Urinary bladder (tissue), 4 donors: ENCODE data around the gene TMEM87B. TPM values are rescaled to one million over a fixed set of nuclear protein-coding genes. Genes with fewer than 3 reads are reported as not detected.

Experiments used
- DNase-seq: peaks from one replicate; pipeline ENCODE4 v3.0.0-alpha.2; 2015; ENCODE audit errors: extremely low spot score
- H3K27ac ChIP-seq: one replicate; pipeline ENCODE4 v1.5.1; 2013; ENCODE audit warnings: low read depth, mild to moderate bottlenecking, moderate library complexity
- H3K36me3 ChIP-seq: one replicate; pipeline ENCODE4 v1.6.1; 2013; ENCODE audit warnings: mild to moderate bottlenecking, moderate library complexity; ENCODE audit not compliant: insufficient read depth
- H3K4me1 ChIP-seq: one replicate; pipeline ENCODE4 v1.6.1; 2013; ENCODE audit warnings: mild to moderate bottlenecking, moderate library complexity; ENCODE audit not compliant: insufficient read depth
- H3K4me3 ChIP-seq: one replicate; pipeline ENCODE4 v1.5.1; 2013; ENCODE audit warnings: low read depth, low read length
- WGBS: extraction: QIAGEN DNeasy Blood & Tissue Kit; methylation state at CpG from one replicate; pipeline ENCODE4 v1.1.7; 2013; 5-methylcytosine and 5-hydroxymethylcytosine counted together
- polyA plus RNA-seq: library from polyadenylated mRNA; stranded (reverse); fragments of 200-250 nt; gene quantifications from one replicate; pipeline ENCODE4 v1.2.3, GENCODE V29; 2013
- total RNA-seq: library from RNA; depleted of rRNA; stranded (reverse); fragments of >200 nt; gene quantifications from one replicate; pipeline ENCODE4 v1.2.3, GENCODE V29; 2014
- donor health status: healthy with polysubstance abuse.
- donor health status: healthy.

TMEM87B gene
- total and polyA plus RNA-seq, 2 donors: 13.5 to 44.3 TPM

DNA sequence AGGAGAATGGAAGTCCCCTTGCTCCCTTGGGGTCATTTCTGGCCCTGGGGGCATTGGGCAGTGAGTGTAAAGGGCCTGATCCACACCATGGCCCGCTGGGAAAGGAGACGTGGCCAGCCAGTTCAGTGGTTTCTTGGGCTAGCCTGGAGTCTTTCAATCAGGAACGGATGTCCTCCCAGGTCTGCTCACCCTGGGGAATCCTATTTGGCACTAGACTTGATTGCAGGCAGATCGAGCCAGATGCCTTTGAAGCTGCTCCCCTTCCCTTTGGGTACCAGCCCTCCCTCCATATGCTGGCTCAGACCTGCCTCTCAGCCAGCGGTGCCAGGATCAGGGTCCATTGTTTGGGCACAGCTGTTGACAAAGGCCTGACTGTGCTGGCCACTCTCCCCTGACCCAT lies 94.1 kb downstream of the TMEM87B start:
- H3K36me3 ChIP-seq: no peaks in the 10 kb centered on the region
- no peaks in the 10 kb centered on the region for H3K4me1 ChIP-seq
- 89% methylated on average over 5 of the region's 5 CpGs for WGBS
- H3K4me3 ChIP-seq: no peak overlapping the region
- no peak for DNase-seq
- no peak overlapping the region for H3K27ac ChIP-seq

DNA sequence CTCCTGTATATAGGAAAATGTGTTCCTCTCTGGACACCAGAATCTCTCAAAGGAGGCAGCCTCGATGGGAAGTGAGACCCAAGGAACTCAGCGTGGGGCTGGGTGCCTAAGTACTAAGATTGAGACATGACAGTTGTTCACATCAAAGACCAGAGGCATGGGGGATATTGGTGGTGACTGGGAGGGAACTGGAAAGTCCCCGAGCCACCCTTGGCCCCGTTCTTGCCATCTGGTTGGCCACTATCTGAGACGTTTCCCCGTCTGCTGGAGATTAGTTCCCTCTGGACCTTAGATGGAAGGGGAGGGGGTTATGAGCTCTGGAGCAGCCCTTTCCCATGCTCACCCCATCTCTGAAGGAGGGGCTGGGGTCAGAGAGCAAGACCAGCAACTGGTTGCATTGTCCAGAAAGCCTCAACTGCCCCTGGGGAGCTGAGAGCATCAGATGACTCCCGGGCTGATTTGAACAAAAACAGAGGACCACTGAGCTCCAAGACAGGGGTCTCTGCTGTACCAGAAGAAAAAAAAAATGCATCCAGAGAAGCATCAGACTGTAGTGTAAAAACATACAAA lies 94.9 kb downstream of the TMEM87B start:
- Histone ChIP-seq H3K36me3 (no peaks in the 10 kb centered on the region), H3K4me1 (no peaks in the 10 kb centered on the region), H3K27ac (no peak overlapping the region), H3K4me3 (no peak overlapping the region)
- 81% methylated on average over 7 of the region's 7 CpGs for WGBS
- DNase-seq: no peak

DNA sequence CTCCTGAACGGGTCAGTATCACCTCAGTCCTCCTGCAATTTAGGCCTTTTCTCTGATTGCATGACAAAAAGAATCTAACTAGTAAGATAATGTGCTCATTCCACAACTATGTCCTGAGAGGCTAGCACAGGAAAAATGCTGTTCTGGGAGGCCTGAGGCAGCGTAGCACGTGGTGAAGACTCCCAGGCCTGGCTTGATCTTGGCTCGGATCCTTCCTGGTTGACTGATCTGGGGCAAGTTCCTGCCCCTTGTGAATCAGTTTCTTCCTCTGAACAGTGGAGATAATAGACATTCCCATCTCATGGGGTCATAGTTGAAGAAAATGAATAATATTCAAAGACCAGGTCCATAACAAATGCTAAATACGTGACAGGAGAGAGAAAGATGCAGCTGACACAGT lies 95.4 kb downstream of the TMEM87B start:
- no peak overlapping the region for H3K27ac ChIP-seq
- no peak for DNase-seq
- H3K4me1 ChIP-seq: no peaks in the 10 kb centered on the region
- no peaks in the 10 kb centered on the region for H3K36me3 ChIP-seq
- 46% methylated on average over 5 of the region's 5 CpGs for WGBS
- no peak overlapping the region for H3K4me3 ChIP-seq

DNA sequence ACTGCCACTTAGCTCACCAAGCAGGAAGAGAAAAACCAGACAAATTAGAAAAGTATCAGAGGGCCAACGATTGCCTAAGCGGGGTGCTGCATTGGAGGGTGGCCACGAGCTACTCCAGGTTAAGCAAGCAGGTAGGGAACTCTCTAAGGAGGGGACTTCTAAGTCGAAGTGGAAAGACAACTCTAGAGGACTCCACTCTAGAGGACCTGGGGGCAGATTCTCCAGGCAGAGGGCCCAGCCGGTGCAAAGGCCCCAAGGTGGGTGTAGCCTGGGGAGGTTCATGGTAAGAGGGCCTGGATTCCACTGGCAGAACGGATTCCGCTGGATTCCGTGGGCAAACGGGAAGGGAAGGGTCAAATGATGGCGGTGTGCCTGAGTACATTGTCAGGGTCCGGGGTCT lies 95.8 kb downstream of the TMEM87B start:
- Histone ChIP-seq H3K36me3 (no peaks in the 10 kb centered on the region), H3K27ac (no peak overlapping the region), H3K4me1 (no peaks in the 10 kb centered on the region), H3K4me3 (no peak overlapping the region)
- no peak for DNase-seq
- 91% methylated on average over 11 of the region's 11 CpGs for WGBS

DNA sequence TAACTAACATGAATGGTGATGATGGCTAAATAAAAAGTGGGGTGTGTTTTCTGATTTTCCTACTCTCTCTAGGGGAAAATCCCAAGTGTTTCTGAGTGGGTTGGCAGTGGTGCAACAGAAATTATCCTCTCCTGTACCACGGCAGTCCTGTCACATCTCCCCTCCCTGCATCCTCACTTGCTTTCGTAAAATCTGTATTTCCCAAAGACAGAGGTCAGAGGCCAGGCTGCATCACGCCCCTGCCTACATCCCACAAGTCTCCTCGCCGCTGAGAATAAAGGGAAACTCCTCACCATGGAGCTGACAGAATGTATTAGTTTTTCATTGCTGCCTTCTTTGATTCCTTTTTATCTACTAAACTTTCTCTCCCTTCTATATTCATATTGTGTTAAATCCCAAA lies 96.2 kb downstream of the TMEM87B start:
- no peaks in the 10 kb centered on the region for H3K36me3 ChIP-seq
- H3K4me1 ChIP-seq: no peaks in the 10 kb centered on the region
- no peak overlapping the region for H3K4me3 ChIP-seq
- no peak for DNase-seq
- 91% methylated on average over 5 of the region's 5 CpGs for WGBS
- no peak overlapping the region for H3K27ac ChIP-seq

DNA sequence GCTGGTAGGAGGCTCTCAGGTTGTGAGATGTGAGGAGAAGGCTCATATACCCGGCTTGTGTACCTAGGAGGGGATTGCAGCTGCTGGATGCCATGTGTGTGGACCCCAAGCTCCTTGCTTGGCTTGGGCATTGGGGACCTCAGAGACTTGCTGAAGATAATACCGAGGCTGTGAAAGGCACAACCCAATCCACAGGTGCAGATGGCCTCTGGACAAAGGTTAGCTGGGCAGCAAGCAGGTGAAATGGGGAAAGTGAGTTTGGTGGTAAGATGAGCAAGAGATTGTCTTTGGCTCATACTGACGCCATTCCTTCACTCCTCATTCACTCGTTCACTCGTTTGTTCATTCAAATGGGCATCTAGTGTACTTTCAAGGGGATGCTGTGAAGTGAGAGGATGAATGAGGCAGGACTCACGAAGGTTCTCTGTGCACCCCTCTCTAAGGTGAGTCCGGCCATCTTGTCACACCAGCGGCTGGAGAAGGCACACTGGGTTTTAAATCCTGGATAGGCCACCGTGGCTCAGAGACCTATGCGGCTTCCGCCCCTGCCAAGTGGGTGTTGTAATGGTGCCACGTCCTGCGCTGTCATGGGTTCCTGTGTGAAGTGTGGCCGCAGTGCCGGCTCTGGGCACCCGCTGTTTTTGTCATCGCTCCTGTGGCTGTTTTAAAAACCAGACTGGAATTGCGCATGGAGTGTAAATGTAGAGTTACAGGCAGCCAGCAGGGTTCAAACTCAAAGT lies 96.8 kb downstream of the TMEM87B start:
- 96% methylated on average over 18 of the region's 18 CpGs for WGBS
- H3K27ac ChIP-seq: no peak overlapping the region

DNA sequence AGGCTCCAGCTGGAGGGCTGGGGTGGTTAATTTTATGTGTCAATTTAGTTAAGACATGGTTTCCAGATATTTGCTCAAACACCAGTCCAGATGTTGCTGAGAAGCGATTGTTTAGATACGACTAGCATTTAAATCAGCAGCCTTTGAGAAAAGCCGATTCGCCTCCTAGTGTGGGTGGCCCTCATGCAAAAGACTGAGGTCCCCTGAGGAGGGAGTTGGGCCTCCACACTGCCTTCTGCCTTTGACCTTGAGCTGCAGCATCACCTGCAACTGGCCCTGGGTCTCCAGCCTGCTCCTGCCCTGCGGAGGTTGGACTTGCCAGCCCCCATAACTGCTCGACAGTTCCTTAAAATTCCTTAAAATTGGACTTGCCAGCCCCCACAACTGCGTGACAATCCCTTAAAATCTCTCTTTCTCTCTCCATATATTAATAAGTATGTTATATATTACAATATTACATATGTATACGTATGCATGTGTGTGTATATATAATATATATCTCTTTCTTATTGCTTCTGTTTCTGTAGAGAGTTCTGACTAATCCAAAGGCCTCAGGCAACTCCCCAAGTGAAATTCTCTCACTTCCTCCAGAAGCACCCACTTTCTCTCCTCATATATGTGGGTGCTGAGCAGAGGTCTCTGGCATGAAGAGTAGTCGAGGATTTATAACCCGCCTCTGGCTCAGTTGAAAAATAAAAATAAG lies 97.6 kb downstream of the TMEM87B start:
- 94% methylated on average over 10 of the region's 10 CpGs for WGBS
- DNase-seq: no peak
- no peaks in the 10 kb centered on the region for H3K4me1 ChIP-seq
- no peak overlapping the region for H3K4me3 ChIP-seq
- H3K36me3 ChIP-seq: no peaks in the 10 kb centered on the region
- no peak overlapping the region for H3K27ac ChIP-seq

More for the DNA sequence above, 96.8 kb downstream of the TMEM87B start:
- Histone ChIP-seq H3K4me1 (no peaks in the 10 kb centered on the region), H3K4me3 (no peak overlapping the region), H3K36me3 (no peaks in the 10 kb centered on the region)
- DNase-seq: no peak

DNA sequence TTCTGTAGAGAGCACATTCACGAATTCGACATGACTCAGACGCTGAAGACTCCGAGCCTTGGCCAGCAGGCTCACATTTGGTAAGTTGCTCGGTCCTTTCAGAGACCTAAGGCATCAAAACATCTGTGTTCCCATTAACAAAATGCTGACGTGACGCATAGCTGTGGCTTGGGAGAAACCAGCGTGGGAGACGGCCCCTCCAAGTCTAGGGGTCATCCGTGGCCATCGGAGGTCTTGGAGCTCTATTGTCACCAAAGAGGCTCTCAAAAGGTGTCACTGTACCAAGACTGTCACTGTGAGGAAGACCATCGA lies 98.1 kb downstream of the TMEM87B start:
- H3K4me1 ChIP-seq: no peaks in the 10 kb centered on the region
- DNase-seq: no peak
- H3K27ac ChIP-seq: no peak overlapping the region
- WGBS: 96% methylated on average over 12 of the region's 12 CpGs
- H3K36me3 ChIP-seq: no peaks in the 10 kb centered on the region
- H3K4me3 ChIP-seq: no peak overlapping the region

DNA sequence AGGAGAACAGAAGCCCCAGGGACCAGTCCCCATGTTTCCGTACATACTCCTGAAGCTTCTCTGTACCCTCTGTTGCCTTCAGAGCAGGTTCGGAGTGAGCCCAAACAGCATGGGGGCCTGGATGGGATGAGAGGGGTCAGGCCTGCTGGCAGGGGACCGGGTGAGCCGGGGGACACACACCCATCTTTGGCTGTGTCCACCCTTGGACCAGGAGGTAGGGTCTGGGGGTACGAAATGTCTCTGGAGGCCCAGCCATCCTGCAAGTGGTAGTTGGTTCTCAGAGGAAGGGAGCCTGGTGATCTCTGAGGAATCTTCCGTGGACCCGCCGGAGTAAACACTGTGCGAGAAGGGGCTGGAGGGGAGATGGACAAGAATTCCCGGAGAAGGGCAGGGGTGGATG lies 98.4 kb downstream of the TMEM87B start:
- Histone ChIP-seq H3K4me1 (no peaks in the 10 kb centered on the region), H3K27ac (no peak overlapping the region), H3K4me3 (no peak overlapping the region), H3K36me3 (no peaks in the 10 kb centered on the region)
- WGBS: 98% methylated on average over 10 of the region's 10 CpGs
- DNase-seq: no peak

DNA sequence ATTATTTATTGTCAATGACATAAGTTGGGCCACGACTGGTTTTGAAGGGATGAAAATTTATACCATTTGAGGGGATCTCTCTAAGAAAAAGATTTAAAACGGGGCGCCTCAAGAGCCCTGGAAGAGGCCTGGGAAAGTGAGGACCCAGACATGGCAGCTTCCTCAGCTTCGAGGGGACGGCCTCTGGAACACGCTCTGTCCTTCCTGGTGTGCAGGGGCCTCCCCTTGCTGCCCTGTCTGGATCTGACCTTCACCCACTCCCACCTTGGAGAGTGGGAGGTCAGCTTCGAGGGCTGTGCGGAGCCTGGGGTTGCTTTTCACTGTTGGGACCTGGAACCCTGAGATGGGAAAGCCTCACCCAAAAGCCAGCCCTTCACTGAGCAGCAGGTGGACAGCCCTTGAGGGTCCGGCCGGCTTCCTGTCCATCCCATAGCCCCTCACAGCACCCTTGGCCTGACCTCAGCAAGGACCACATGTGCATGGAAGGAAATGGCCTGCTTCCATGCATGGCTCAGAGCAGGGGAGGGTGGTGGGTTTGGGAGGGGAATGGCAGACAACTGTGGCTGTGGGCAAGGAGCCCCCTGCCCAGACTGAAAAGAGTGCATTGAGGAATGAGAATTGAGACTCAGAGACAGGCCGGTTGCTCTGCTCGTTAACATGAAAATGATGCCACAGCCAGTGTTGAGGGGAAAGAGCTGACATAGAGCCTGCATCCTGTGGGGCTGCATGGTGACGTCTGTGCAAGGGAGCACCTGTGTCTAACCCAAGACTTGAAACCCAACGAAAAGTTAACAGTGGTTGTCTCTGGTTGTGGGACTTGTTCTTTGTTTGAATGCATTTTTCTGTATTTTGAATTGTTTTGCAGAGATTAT lies 99.4 kb downstream of the TMEM87B start:
- 86% methylated on average over 14 of the region's 14 CpGs for WGBS
- no peak for DNase-seq
- no peaks in the 10 kb centered on the region for H3K4me1 ChIP-seq
- no peak overlapping the region for H3K27ac ChIP-seq
- H3K4me3 ChIP-seq: no peak overlapping the region
- H3K36me3 ChIP-seq: no peaks in the 10 kb centered on the region

DNA sequence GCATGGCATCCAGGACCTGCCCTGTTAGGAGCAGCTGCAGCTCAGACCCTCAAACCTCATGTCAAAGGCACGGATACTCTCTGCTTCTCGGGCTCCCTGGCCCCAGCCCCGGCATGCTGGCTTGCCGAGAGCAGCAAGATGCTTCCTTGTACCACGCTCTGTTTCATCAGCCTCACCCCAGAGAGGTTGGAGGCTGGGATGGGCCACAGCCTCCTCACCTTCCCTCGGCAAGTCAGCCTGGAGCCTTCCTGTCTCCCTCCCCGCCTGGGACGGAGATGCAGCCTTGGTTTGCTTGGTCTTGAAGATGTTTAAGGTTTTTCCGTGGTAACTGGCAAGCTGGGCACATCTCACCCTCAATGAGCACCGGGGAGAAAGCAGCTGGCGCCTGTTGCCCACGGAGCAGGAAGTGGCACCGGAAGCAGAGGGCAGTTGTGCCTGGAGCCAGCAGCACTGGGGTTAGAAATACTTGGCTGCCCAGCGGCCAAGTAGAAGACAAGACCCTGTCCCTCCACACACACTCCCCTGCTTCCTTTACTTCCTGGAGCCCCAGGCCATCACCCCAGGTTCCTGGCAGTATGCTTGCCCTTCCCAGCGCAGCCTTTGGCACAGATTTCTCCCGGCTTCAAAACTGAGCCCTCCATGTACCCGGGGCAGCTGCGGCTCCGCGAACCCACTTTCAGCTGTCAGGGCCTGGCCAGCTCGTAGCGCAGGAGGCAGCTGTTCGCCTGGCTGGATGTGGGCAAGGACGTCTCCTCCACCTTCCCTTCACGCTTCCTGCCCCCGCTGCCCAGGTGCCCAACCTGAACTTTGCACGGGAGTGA lies 100.5 kb downstream of the TMEM87B start:
- Histone ChIP-seq H3K36me3 (no peaks in the 10 kb centered on the region), H3K4me3 (no peak overlapping the region), H3K4me1 (no peaks in the 10 kb centered on the region), H3K27ac (no peak overlapping the region)
- no peak for DNase-seq
- 83% methylated on average over 27 of the region's 27 CpGs for WGBS

DNA sequence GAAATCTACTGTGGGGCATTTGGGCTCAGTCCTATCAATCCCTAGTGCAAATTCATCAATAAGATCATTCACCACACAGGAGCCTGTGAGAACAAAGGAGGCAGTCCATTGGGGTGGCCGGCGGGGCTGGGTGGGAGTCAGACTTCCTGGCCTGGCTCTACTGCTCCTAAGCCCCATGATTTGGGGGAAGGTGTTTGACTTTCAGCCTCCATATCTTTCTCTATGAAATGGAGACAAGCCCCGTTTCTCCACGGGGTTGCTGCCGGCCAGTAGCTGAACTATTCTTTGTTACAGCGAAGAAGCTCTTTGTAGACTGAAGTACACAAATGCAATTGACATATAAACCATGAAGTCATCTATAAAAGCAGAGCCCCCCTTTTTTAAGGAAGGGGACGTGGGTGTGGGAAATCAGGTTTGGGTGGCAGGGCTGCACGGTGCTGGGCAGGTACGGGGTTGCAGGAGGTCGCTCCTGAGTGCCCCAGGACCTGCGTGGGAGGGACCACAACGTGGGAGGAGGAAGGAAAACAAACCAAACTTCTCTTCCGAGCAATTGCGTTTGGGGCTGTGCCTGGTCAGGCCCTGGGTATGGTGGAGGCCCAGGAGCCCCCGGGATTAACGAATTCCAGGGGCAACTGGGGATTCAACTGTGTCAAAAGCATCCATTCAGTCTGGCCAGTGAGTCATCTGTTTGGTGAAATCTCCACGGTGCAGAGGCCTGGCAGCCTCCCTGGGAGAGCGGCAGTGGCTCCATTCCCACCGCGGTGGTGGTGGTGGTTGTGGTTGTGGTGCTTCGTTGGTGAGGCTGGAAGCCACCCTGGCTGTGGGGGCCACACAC lies 101.3 kb downstream of the TMEM87B start:
- Histone ChIP-seq H3K27ac (no peak overlapping the region), H3K4me1 (no peaks in the 10 kb centered on the region), H3K36me3 (no peaks in the 10 kb centered on the region), H3K4me3 (no peak overlapping the region)
- WGBS: 76% methylated on average over 21 of the region's 21 CpGs
- DNase-seq: no peak
